HEK293 (cell line): Measurements from ENCODE around the gene MYH15.

Experiments used
- CTCF ChIA-PET: fragments of 350-600 bp; formaldehyde crosslinking; extraction: SDS; loops from one replicate; lab custom pipeline; 2021; ENCODE audit warnings: antibody characterized with exemption; lab: Yijun Ruan, JAX
- POLR2A ChIA-PET: fragments of 300-600 bp; formaldehyde crosslinking; extraction: SDS; loops from one replicate; lab custom pipeline; 2020; ENCODE audit warnings: antibody characterized with exemption, inconsistent platforms; lab: Yijun Ruan, JAX
- H3K27ac ChIP-seq: fragments of 200-500 bp; sonication (Bioruptor generic); 2 replicates; pipeline ENCODE4 v1.5.1; 2014; ENCODE audit warnings: low read depth, low read length, control low read depth, inconsistent platforms; ENCODE audit errors: extremely low read depth
- H3K36me3 ChIP-seq, 2 experiments: fragments of 200-500 bp in 1 of 2; sonication (Bioruptor generic) in 1 of 2; 1 replicate in 1 of 2; 2 replicates in 1 of 2; pipeline ENCODE4 v1.5.1; 2014 to 2017; ENCODE audit warnings: inconsistent platforms in 2 of 2, low read length in 2 of 2; ENCODE audit not compliant: control insufficient read depth in 2 of 2, insufficient read depth in 1 of 2
- H3K4me1 ChIP-seq: fragments of 200-500 bp; sonication (Bioruptor generic); 2 replicates; pipeline ENCODE4 v1.5.1; 2014; ENCODE audit warnings: mild to moderate bottlenecking, low read length, inconsistent platforms; ENCODE audit not compliant: control insufficient read depth, insufficient read depth
- H3K4me3 ChIP-seq: 2 replicates; pipeline ENCODE4 v1.5.1; 2011; ENCODE audit warnings: low read depth, mild to moderate bottlenecking, control low read depth, low read length, moderate library complexity
- H3K9me3 ChIP-seq: fragments of 200-500 bp; sonication (Bioruptor generic); 2 replicates; pipeline ENCODE4 v1.5.1; 2014; ENCODE audit warnings: low read depth, low read length, inconsistent platforms; ENCODE audit not compliant: control insufficient read depth, insufficient read depth
- GLIS1 ChIP-seq: fragments of 450-650 bp; formaldehyde crosslinking; IDR thresholded peaks from 2 replicates; pipeline ENCODE4 v1.5.1; 2016; ENCODE audit warnings: missing biosample characterization, missing genetic modification characterization
- RBAK ChIP-seq: fragments of 450-650 bp; formaldehyde crosslinking; IDR thresholded peaks from 2 replicates; pipeline ENCODE4 v1.5.1; 2016; ENCODE audit warnings: missing biosample characterization, missing genetic modification characterization
- SALL2 ChIP-seq: fragments of 450-650 bp; formaldehyde crosslinking; IDR thresholded peaks from 2 replicates; pipeline ENCODE4 v1.5.0; 2017; ENCODE audit warnings: missing biosample characterization, mild to moderate bottlenecking, missing genetic modification characterization, borderline replicate concordance
- SCRT1 ChIP-seq: fragments of 450-650 bp; formaldehyde crosslinking; IDR thresholded peaks from 2 replicates; pipeline ENCODE4 v1.5.1; 2016; ENCODE audit warnings: missing biosample characterization, missing genetic modification characterization, borderline replicate concordance
- YY2 ChIP-seq: fragments of 450-650 bp; formaldehyde crosslinking; IDR thresholded peaks from 2 replicates; pipeline ENCODE4 v1.5.1; 2016; ENCODE audit warnings: missing biosample characterization, missing genetic modification characterization
- ZBTB7A ChIP-seq: fragments of 450-650 bp; formaldehyde crosslinking; IDR thresholded peaks from 2 replicates; pipeline ENCODE4 v1.5.1; 2016; ENCODE audit warnings: low read depth, missing biosample characterization, missing genetic modification characterization
- ZNF132 ChIP-seq: fragments of 450-650 bp; formaldehyde crosslinking; IDR thresholded peaks from 2 replicates; pipeline ENCODE4 v1.5.1; 2017; ENCODE audit warnings: missing biosample characterization, missing genetic modification characterization, borderline replicate concordance
- ZNF133 ChIP-seq: fragments of 450-650 bp; formaldehyde crosslinking; IDR thresholded peaks from 2 replicates; pipeline ENCODE4 v1.5.1; 2016; ENCODE audit warnings: missing biosample characterization, missing genetic modification characterization
- ZNF155 ChIP-seq: fragments of 450-650 bp; formaldehyde crosslinking; IDR thresholded peaks from 2 replicates; pipeline ENCODE4 v1.5.1; 2016; ENCODE audit warnings: missing biosample characterization, missing genetic modification characterization
- ZNF174 ChIP-seq: fragments of 450-650 bp; formaldehyde crosslinking; IDR thresholded peaks from 2 replicates; pipeline ENCODE4 v1.5.0; 2017; ENCODE audit warnings: missing biosample characterization, mild to moderate bottlenecking, missing genetic modification characterization
- ZNF211 ChIP-seq: fragments of 450-650 bp; formaldehyde crosslinking; IDR thresholded peaks from 2 replicates; pipeline ENCODE4 v1.5.1; 2016; ENCODE audit warnings: low read depth, missing biosample characterization, missing genetic modification characterization
- ZNF274 ChIP-seq, 2 experiments: fragments of 200-500 bp in 1 of 2; fragments of 450-650 bp in 1 of 2; sonication (Bioruptor generic) in 1 of 2; formaldehyde crosslinking in 1 of 2; IDR thresholded peaks; 2 replicates each; pipeline versions ENCODE4 v1.5.1 to v1.6.1; 2014 to 2016; ENCODE audit warnings: borderline replicate concordance in 1 of 2, inconsistent platforms in 1 of 2, low read length in 1 of 2, missing biosample characterization in 1 of 2, missing genetic modification characterization in 1 of 2
- ZNF280C ChIP-seq: fragments of 450-650 bp; formaldehyde crosslinking; IDR thresholded peaks from 2 replicates; pipeline ENCODE4 v1.5.1; 2016; ENCODE audit warnings: missing biosample characterization, missing genetic modification characterization
- ZNF426 ChIP-seq: fragments of 450-650 bp; formaldehyde crosslinking; IDR thresholded peaks from 2 replicates; pipeline ENCODE4 v1.5.1; 2017; ENCODE audit warnings: missing biosample characterization, missing genetic modification characterization, mild to moderate bottlenecking, inconsistent platforms, moderate library complexity
- ZNF529 ChIP-seq: fragments of 450-650 bp; formaldehyde crosslinking; IDR thresholded peaks from 2 replicates; pipeline ENCODE4 v1.5.1; 2017; ENCODE audit warnings: missing genetic modification characterization, missing biosample characterization; ENCODE audit not compliant: insufficient replicate concordance
- ZNF580 ChIP-seq: fragments of 450-650 bp; formaldehyde crosslinking; IDR thresholded peaks from 2 replicates; pipeline ENCODE4 v1.5.1; 2016; ENCODE audit warnings: missing biosample characterization, missing genetic modification characterization
- ZNF660 ChIP-seq: fragments of 450-650 bp; IDR thresholded peaks from 2 replicates; pipeline ENCODE4 v1.5.1; 2018; ENCODE audit warnings: missing biosample characterization, mild to moderate bottlenecking, missing genetic modification characterization

Gene MYH15

GRCh38 chr3:108410531-108410984 is 99.8 kb downstream of the MYH15 start:
- Histone ChIP-seq H3K9me3 (no peaks in the 10 kb centered on the region), H3K36me3 (no peaks in the 10 kb centered on the region), H3K4me3 (no peak overlapping the region), H3K27ac (no peak overlapping the region), H3K4me1 (peaks cover 5% of the 10 kb centered on the region; the same call in 1 of the 2 replicates)
- CTCF ChIA-PET: no interaction called here
- POLR2A ChIA-PET: no interaction called here
- TF ChIP-seq ZNF132 (no peak), ZNF133 (no peak), RBAK (tag by site-specific recombination) (no peak), ZNF529 (tag by site-specific recombination) (no peak)

GRCh38 chr3:108409800-108410178 is 100.6 kb downstream of the MYH15 start:
- Histone ChIP-seq H3K4me1 (peaks cover 5% of the 10 kb centered on the region; the same call in 1 of the 2 replicates), H3K4me3 (no peak overlapping the region), H3K9me3 (no peaks in the 10 kb centered on the region), H3K27ac (no peak overlapping the region), H3K36me3 (no peaks in the 10 kb centered on the region)
- CTCF ChIA-PET: no interaction called here
- POLR2A ChIA-PET: no interaction called here
- TF ChIP-seq ZNF660 (tag by site-specific recombination) (no peak), GLIS1 (no peak), ZNF211 (no peak), SCRT1 (no peak), ZBTB7A (tag by site-specific recombination) (no peak)

- Histone ChIP-seq H3K36me3 (no peaks in the 10 kb centered on the region), H3K4me3 (no peak overlapping the region), H3K9me3 (no peaks in the 10 kb centered on the region), H3K4me1 (peaks cover 5% of the 10 kb centered on the region; the same call in 1 of the 2 replicates), H3K27ac (no peak overlapping the region)
- ChIA-PET POLR2A (no interaction called here), CTCF (no interaction called here)
- TF ChIP-seq ZNF426 (tag by site-specific recombination) (no peak), ZNF274 (IDR thresholded peaks at IDR 0.05; ENCODE audit: low read length) (no peak), ZNF274 (tag by site-specific recombination; IDR thresholded peaks at IDR 0.05; ENCODE audit: borderline replicate concordance) (no peak)
Observed at GRCh38 chr3:108408883-108409799, 101.3 kb downstream of the MYH15 start.

GRCh38 chr3:108407886-108408285 is 102.5 kb downstream of the MYH15 start:
- Histone ChIP-seq H3K9me3 (no peaks in the 10 kb centered on the region), H3K27ac (no peak overlapping the region), H3K36me3 (no peaks in the 10 kb centered on the region), H3K4me1 (peaks cover 5% of the 10 kb centered on the region; the same call in 1 of the 2 replicates), H3K4me3 (no peak overlapping the region)
- no peak for TF ChIP-seq ZNF174 (tag by site-specific recombination)
- no peak for TF ChIP-seq YY2 (tag by site-specific recombination)
- no peak for TF ChIP-seq SALL2 (tag by site-specific recombination)
- TF ChIP-seq ZNF280C (tag by site-specific recombination): no peak
- TF ChIP-seq ZNF580 (tag by site-specific recombination): no peak
- no peak for TF ChIP-seq ZNF155 (tag by site-specific recombination)
- CTCF ChIA-PET: no interaction called here
- POLR2A ChIA-PET: no interaction called here
